Brain microvascular endothelial cell (primary cell): ENCODE measurements around the gene ZFP64.

Experiments used
- DNase-seq: peaks from one replicate; pipeline ENCODE4 v3.0.0-alpha.2; 2020
- H3K27ac ChIP-seq: fragments of 250-450 bp; sonication (Bioruptor Pico); 2 replicates; pipeline ENCODE4 v1.5.1; 2020; ENCODE audit warnings: mild to moderate bottlenecking, moderate library complexity
- H3K27me3 ChIP-seq: fragments of 250-450 bp; sonication (Bioruptor Pico); replicated peaks from 2 replicates; pipeline ENCODE4 v1.5.1; 2020; ENCODE audit warnings: mild to moderate bottlenecking
- H3K36me3 ChIP-seq: fragments of 250-450 bp; sonication (Bioruptor Pico); replicated peaks from 2 replicates; pipeline ENCODE4 v1.5.1; 2020; ENCODE audit warnings: mild to moderate bottlenecking
- H3K4me3 ChIP-seq: 2 replicates; pipeline ENCODE4 v1.5.1; 2011; ENCODE audit warnings: low read depth, mild to moderate bottlenecking, control low read depth, low read length, moderate library complexity
- CTCF ChIP-seq: IDR thresholded peaks from 2 replicates; pipeline ENCODE4 v1.5.1; 2011; ENCODE audit warnings: low read depth, mild to moderate bottlenecking, moderate library complexity, low read length, control low read depth, inconsistent platforms; ENCODE audit errors: missing control alignments
- in situ Hi-C: cut with HindIII; loops from 2 replicates; pipeline ENCODE4 v1.10.0; 2017; ENCODE audit warnings: low sequenced_read_pairs, low pct_ligation_motif_present

The ZFP64 gene

GRCh38 chr20:52180180-52180840 is 11.3 kb downstream of the ZFP64 start:
- DNase-seq, result no peak
- H3K27me3 ChIP-seq, result no peaks in the 10 kb centered on the region
- H3K36me3 ChIP-seq, result no peaks in the 10 kb centered on the region
- no peak overlapping the region for H3K4me3 ChIP-seq
- in situ Hi-C loops, result no loop called here
- H3K27ac ChIP-seq, result no peak overlapping the region
- TF ChIP-seq CTCF, result no peak

- Histone ChIP-seq H3K27me3 (no peaks in the 10 kb centered on the region), H3K27ac (no peak overlapping the region), H3K36me3 (no peaks in the 10 kb centered on the region), H3K4me3 (no peak overlapping the region)
- no peak for TF ChIP-seq CTCF
- in situ Hi-C loops, result no loop called here
- DNase-seq, result no peak
Observed at GRCh38 chr20:52179331-52180179, 12.0 kb downstream of the ZFP64 start.

GRCh38 chr20:52178691-52179090 is 12.9 kb downstream of the ZFP64 start:
- Histone ChIP-seq H3K4me3 (no peak overlapping the region), H3K27me3 (no peaks in the 10 kb centered on the region), H3K27ac (no peak overlapping the region), H3K36me3 (no peaks in the 10 kb centered on the region)
- TF ChIP-seq CTCF, result no peak
- DNase-seq, result no peak
- in situ Hi-C loops, result no loop called here

GRCh38 chr20:52175840-52176239 is 15.7 kb downstream of the ZFP64 start:
- DNase-seq, result no peak
- Histone ChIP-seq H3K36me3 (no peaks in the 10 kb centered on the region), H3K27ac (no peak overlapping the region), H3K4me3 (no peak overlapping the region), H3K27me3 (no peaks in the 10 kb centered on the region)
- in situ Hi-C loops, result no loop called here
- no peak for TF ChIP-seq CTCF

- Histone ChIP-seq H3K4me3 (no peak overlapping the region), H3K27me3 (no peaks in the 10 kb centered on the region), H3K27ac (no peak overlapping the region), H3K36me3 (no peaks in the 10 kb centered on the region)
- DNase-seq, result no peak
- TF ChIP-seq CTCF, result no peak
- in situ Hi-C loops, result no loop called here
Observed at GRCh38 chr20:52172392-52173047, 19.1 kb downstream of the ZFP64 start.
